Transverse colon (tissue), 4 donors: Measurements from ENCODE around the gene CEACAM18. TPM values are rescaled to one million over a fixed set of nuclear protein-coding genes. Genes with fewer than 3 reads are reported as not detected.

Experiments used
- DNase-seq: peaks from one replicate; pipeline ENCODE4 v3.0.0-alpha.2; 2019
- H3K27ac ChIP-seq, 4 donors: fragments of 200-600 bp; sonication (generic); 2 replicates each; pipeline ENCODE4 v1.5.1; 2016 to 2018; ENCODE audit warnings: inconsistent platforms in 4 of 4
- H3K27me3 ChIP-seq: fragments of 200-600 bp; sonication (generic); 2 replicates; pipeline ENCODE4 v1.5.1; 2017; ENCODE audit warnings: inconsistent platforms
- H3K36me3 ChIP-seq, 4 donors: fragments of 200-600 bp; sonication (generic); 2 replicates each; pipeline ENCODE4 v1.5.1; 2017 to 2019; ENCODE audit warnings: inconsistent platforms in 4 of 4
- H3K4me1 ChIP-seq, 4 donors: fragments of 200-600 bp; sonication (generic); 2 replicates each; pipeline ENCODE4 v1.5.1; 2017 to 2020; ENCODE audit warnings: inconsistent platforms in 4 of 4
- H3K4me3 ChIP-seq, 4 donors: fragments of 200-600 bp; sonication (generic); 1 replicate in 1 of 4; 2 replicates in 3 of 4; pipeline versions ENCODE4 v1.5.1 to v1.6.1; 2017 to 2019; ENCODE audit warnings: inconsistent platforms in 4 of 4
- H3K9me3 ChIP-seq, 2 donors: fragments of 200-600 bp; sonication (generic); 2 replicates each; pipeline ENCODE4 v1.5.1; 2017 to 2019; ENCODE audit warnings: inconsistent platforms in 2 of 2
- EP300 ChIP-seq: sonication (generic); formaldehyde crosslinking; IDR thresholded peaks from one replicate; pipeline ENCODE4 v1.6.1; 2017; ENCODE audit warnings: antibody characterized with exemption, low read depth
- POLR2A ChIP-seq: fragments of 450-650 bp; IDR thresholded peaks from one replicate; pipeline ENCODE4 v1.6.1; 2016; ENCODE audit warnings: antibody characterized with exemption, mild to moderate bottlenecking, moderate library complexity
- POLR2AphosphoS5 ChIP-seq, 3 donors: sonication (generic); formaldehyde crosslinking; IDR thresholded peaks; one replicate each; pipeline ENCODE4 v1.6.1; 2016; ENCODE audit warnings: antibody characterized with exemption in 3 of 3
- WGBS, 2 donors: methylation state at CpG; one replicate each; pipeline ENCODE4 v1.1.5; 2018; ENCODE audit warnings: low coverage in 1 of 2; 5-methylcytosine and 5-hydroxymethylcytosine counted together
- in situ Hi-C, 4 donors: fragments of 200-750 bp; cut with MboI; loops; one replicate each; pipeline versions ENCODE4 v1.15.0 to v1.15.1; 2017; ENCODE audit warnings: low sequenced_read_pairs in 3 of 4, low pct_ligation_motif_present in 1 of 4, low pct_unique_long_range_greater_than_20kb in 1 of 4
- intact Hi-C: fragments of 100-400 bp; cut with DNase I; formaldehyde crosslinking; loops from one replicate; pipeline ENCODE4 v1.15.1; 2023; ENCODE audit warnings: low total_unique reads
- total RNA-seq, 4 donors: library from RNA; depleted of rRNA; stranded (reverse); fragments of >200 nt; gene quantifications; one replicate each; pipeline ENCODE4 v1.1.0, GENCODE V29; 2016
- TF ChIP-seq, protein P1 (sequence below), 5 experiments: fragments of 200-600 bp in 3 of 5; fragments of 450-650 bp in 2 of 5; sonication (generic) in 3 of 5; IDR thresholded peaks; 1 replicate in 2 of 5; 2 replicates in 3 of 5; pipeline ENCODE4 v1.5.1; 2016 to 2017; ENCODE audit warnings: antibody characterized with exemption in 5 of 5, inconsistent platforms in 3 of 5, mild to moderate bottlenecking in 2 of 5, moderate library complexity in 1 of 5

Gene CEACAM18
- total RNA-seq, 4 donors from 2014 or later, result not detected

DNA sequence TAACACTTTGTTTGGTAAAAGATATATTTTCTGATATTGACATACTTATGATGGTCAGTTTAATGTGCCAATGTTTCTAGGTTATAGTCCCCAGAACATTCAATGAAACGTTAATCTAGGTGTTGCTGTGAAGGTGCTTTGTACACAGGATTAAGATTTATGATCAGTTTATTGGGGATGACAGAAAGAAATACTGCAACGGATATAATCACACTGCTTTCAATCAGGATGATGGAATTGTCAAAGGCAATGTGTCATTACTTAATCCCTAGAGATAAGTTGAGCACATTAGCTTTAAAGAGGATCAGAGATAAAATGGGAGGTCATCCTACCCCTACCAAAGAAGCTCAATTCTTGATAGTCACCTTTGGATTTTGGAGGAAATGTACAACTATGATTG is 35.6 kb downstream of the CEACAM18 start:
- WGBS, 2 donors, result 26 to 42% methylated on average over 2 of the region's 2 CpGs
- H3K4me1 ChIP-seq, result no peaks in the 10 kb centered on the region
- in situ Hi-C loops (no loop called here), intact Hi-C loops (no loop called here)
- H3K27ac ChIP-seq, result no peak overlapping the region
- TF ChIP-seq POLR2AphosphoS5 (IDR thresholded peaks at IDR 0.05) (no peak), POLR2A (no peak), EP300 (no peak)
- TF ChIP-seq, protein P1, sequence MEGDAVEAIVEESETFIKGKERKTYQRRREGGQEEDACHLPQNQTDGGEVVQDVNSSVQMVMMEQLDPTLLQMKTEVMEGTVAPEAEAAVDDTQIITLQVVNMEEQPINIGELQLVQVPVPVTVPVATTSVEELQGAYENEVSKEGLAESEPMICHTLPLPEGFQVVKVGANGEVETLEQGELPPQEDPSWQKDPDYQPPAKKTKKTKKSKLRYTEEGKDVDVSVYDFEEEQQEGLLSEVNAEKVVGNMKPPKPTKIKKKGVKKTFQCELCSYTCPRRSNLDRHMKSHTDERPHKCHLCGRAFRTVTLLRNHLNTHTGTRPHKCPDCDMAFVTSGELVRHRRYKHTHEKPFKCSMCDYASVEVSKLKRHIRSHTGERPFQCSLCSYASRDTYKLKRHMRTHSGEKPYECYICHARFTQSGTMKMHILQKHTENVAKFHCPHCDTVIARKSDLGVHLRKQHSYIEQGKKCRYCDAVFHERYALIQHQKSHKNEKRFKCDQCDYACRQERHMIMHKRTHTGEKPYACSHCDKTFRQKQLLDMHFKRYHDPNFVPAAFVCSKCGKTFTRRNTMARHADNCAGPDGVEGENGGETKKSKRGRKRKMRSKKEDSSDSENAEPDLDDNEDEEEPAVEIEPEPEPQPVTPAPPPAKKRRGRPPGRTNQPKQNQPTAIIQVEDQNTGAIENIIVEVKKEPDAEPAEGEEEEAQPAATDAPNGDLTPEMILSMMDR (IDR thresholded peaks at IDR 0.05), result no peak
- peaks cover 4% of the 10 kb centered on the region for H3K27me3 ChIP-seq
- DNase-seq, result no peak
- H3K4me3 ChIP-seq, result no peak overlapping the region
- H3K9me3 ChIP-seq, result no peaks in the 10 kb centered on the region
- no peaks in the 10 kb centered on the region for H3K36me3 ChIP-seq

DNA sequence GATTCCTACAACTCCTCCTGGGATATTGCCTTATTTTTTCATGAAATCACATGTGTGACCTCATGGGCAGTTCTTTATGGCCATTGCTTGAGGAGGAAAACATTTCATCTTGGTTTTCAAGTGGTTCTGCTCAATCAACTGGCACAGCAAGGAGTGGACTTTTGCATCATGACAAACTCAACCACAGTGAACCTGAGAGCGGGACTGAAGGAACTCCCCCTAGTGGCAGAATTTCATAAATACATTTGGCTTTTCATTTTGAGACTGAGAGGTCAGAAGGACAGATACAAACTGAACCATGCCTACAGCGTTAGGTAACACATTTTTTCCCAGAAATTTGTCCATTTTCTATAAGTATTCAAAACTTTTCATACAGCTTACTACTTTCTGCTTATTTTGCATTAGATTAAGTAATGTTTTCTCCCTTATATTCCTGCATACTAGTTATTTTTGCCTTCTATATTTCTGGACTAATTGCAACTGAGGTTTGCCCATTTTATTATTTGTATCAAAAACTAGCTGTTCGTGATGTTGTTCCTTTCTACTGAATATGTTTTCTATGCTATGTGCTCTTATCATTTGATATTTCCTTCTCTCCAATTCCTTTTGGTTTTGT is 36.6 kb downstream of the CEACAM18 start:
- peaks cover 4% of the 10 kb centered on the region for H3K27me3 ChIP-seq
- H3K4me1 ChIP-seq, result no peaks in the 10 kb centered on the region
- H3K4me3 ChIP-seq, result no peak overlapping the region
- DNase-seq, result no peak
- in situ Hi-C loops (no loop called here), intact Hi-C loops (no loop called here)
- no peaks in the 10 kb centered on the region for H3K9me3 ChIP-seq
- no peak overlapping the region for H3K27ac ChIP-seq
- WGBS, 2 donors, result 7 to 23% methylated on average over 3 of the region's 3 CpGs
- H3K36me3 ChIP-seq, result no peaks in the 10 kb centered on the region
- no peak for TF ChIP-seq POLR2A
- TF ChIP-seq, protein P1 (IDR thresholded peaks at IDR 0.05), result peak; percentile 44 to 79 (median 74)

- H3K27ac ChIP-seq, result no peak overlapping the region
- TF ChIP-seq POLR2AphosphoS5 (IDR thresholded peaks at IDR 0.05), result no peak
- TF ChIP-seq POLR2A, result no peak
- TF ChIP-seq, protein P1 (IDR thresholded peaks at IDR 0.05), result no peak
- TF ChIP-seq EP300, result no peak
- H3K4me3 ChIP-seq, result no peak overlapping the region
- no peaks in the 10 kb centered on the region for H3K9me3 ChIP-seq
- no peaks in the 10 kb centered on the region for H3K27me3 ChIP-seq
- no peak for DNase-seq
- H3K4me1 ChIP-seq, result no peaks in the 10 kb centered on the region
- intact Hi-C loops (no loop called here), in situ Hi-C loops (no loop called here)
- WGBS, 2 donors, result 48 to 55% methylated on average over 2 of the region's 2 CpGs
- no peaks in the 10 kb centered on the region for H3K36me3 ChIP-seq
Measured at GRCh38 chr19:51520728-51521127, 42.4 kb downstream of the CEACAM18 start.

DNA sequence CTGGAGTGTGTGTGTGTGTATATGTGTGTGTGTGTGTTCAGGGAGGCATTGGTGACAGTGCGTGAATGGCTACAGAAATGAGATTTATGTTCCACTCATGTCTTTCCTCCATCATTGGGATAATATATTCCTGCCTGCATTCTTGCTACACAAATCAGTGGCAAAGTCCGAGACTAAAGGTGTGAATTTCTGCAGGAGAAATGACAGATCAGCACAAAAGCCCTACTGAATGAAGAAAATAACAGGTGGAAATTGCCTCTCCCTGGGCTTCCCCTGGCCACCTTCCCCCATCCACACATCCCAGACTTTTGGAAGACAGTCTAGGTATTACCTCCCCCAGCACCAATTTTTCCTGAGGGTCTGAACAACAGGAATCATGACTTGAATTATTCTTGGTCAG is 43.0 kb downstream of the CEACAM18 start:
- TF ChIP-seq, protein P1 (IDR thresholded peaks at IDR 0.05), result no peak
- TF ChIP-seq POLR2AphosphoS5 (IDR thresholded peaks at IDR 0.05) (no peak), EP300 (no peak), POLR2A (no peak)
- no peaks in the 10 kb centered on the region for H3K4me1 ChIP-seq
- H3K4me3 ChIP-seq, result no peak overlapping the region
- WGBS, 2 donors, result 83 to 100% methylated on average over 2 of the region's 2 CpGs
- no peak overlapping the region for H3K27ac ChIP-seq
- no peak for DNase-seq
- H3K36me3 ChIP-seq, result no peaks in the 10 kb centered on the region
- in situ Hi-C loops, result no loop called here
- no peaks in the 10 kb centered on the region for H3K9me3 ChIP-seq
- intact Hi-C loops, result no loop called here
- no peaks in the 10 kb centered on the region for H3K27me3 ChIP-seq
